Neural progenitor cell (in vitro differentiated cells): ENCODE measurements around the gene RHCE.

Source experiments
- EZH2phosphoT487 ChIP-seq: fragments of 200-600 bp; sonication (generic); IDR thresholded peaks from 2 replicates; pipeline ENCODE4 v1.6.1; 2017; ENCODE audit warnings: antibody characterized with exemption
- TF ChIP-seq, protein P1 (sequence below): fragments of 200-600 bp; sonication (generic); IDR thresholded peaks from 2 replicates; pipeline ENCODE4 v1.5.1; 2017; ENCODE audit warnings: antibody characterized with exemption, mild to moderate bottlenecking

DNA sequence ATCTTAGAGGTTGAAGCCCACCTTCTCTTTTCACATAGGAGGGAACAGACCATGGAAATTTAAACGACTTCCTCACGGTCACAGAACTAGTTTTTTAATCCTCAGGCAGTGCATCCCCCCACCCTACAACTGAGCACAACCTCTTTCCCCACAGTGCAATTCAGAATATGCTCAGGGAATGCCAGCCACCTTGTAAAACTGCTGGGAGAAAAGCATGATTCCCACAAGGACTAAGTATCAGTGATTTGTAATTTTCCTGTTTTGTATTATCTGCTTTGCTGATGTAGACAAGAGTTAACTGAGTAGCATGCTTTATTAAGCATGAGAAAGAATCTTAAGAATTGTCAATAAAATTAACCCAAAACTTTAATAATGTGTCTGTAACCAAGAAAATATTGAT, 58.7 kb downstream of the RHCE start:
- TF ChIP-seq, protein P1, sequence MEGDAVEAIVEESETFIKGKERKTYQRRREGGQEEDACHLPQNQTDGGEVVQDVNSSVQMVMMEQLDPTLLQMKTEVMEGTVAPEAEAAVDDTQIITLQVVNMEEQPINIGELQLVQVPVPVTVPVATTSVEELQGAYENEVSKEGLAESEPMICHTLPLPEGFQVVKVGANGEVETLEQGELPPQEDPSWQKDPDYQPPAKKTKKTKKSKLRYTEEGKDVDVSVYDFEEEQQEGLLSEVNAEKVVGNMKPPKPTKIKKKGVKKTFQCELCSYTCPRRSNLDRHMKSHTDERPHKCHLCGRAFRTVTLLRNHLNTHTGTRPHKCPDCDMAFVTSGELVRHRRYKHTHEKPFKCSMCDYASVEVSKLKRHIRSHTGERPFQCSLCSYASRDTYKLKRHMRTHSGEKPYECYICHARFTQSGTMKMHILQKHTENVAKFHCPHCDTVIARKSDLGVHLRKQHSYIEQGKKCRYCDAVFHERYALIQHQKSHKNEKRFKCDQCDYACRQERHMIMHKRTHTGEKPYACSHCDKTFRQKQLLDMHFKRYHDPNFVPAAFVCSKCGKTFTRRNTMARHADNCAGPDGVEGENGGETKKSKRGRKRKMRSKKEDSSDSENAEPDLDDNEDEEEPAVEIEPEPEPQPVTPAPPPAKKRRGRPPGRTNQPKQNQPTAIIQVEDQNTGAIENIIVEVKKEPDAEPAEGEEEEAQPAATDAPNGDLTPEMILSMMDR = no peak
- TF ChIP-seq EZH2phosphoT487 = no peak
